Esophagus (tissue), 2 donors: ENCODE measurements around the gene RBM47. TPM values are rescaled to one million over a fixed set of nuclear protein-coding genes. Genes with fewer than 3 reads are reported as not detected.
"Not testable (repeated sequence)": the region's sequence is repeated elsewhere in the genome, so short reads cannot be mapped to it uniquely, and the experiment has no call there.

Source experiments
- H3K27ac ChIP-seq, 2 donors: one replicate each; pipeline ENCODE4 v1.5.1; 2013; ENCODE audit warnings: low read depth in 2 of 2, mild to moderate bottlenecking in 2 of 2, inconsistent platforms in 1 of 2, low read length in 1 of 2, moderate library complexity in 1 of 2
- H3K27me3 ChIP-seq, 2 donors: one replicate each; pipeline ENCODE4 v1.6.1; 2013; ENCODE audit warnings: low read length in 2 of 2, control low read depth in 1 of 2, mild to moderate bottlenecking in 1 of 2; ENCODE audit not compliant: insufficient read depth in 2 of 2, control insufficient read depth in 1 of 2
- H3K36me3 ChIP-seq, 2 donors: one replicate each; pipeline ENCODE4 v1.6.1; 2013; ENCODE audit warnings: low read length in 1 of 2; ENCODE audit not compliant: control insufficient read depth in 2 of 2, insufficient read depth in 2 of 2
- H3K4me1 ChIP-seq, 2 donors: one replicate each; pipeline ENCODE4 v1.6.1; 2013; ENCODE audit warnings: low read length in 1 of 2; ENCODE audit not compliant: control insufficient read depth in 2 of 2, insufficient read depth in 2 of 2
- H3K4me3 ChIP-seq, 2 donors: one replicate each; pipeline ENCODE4 v1.5.1; 2013; ENCODE audit warnings: low read length in 2 of 2, mild to moderate bottlenecking in 2 of 2, low read depth in 1 of 2, moderate library complexity in 1 of 2
- H3K9me3 ChIP-seq, 2 donors: one replicate each; pipeline ENCODE4 v1.6.1; 2013; ENCODE audit warnings: mild to moderate bottlenecking in 2 of 2, low read depth in 1 of 2, low read length in 1 of 2, moderate library complexity in 1 of 2; ENCODE audit not compliant: control insufficient read depth in 2 of 2, insufficient read depth in 1 of 2
- WGBS, 2 donors: extraction: QIAGEN DNeasy Blood & Tissue Kit; methylation state at CpG; one replicate each; pipeline ENCODE4 v1.1.7; 2013; 5-methylcytosine and 5-hydroxymethylcytosine counted together
- polyA plus RNA-seq, 2 donors: library from polyadenylated mRNA; stranded (reverse); fragments of 200-250 nt; gene quantifications; one replicate each; pipeline ENCODE4 v1.2.3, GENCODE V29; 2013
- donor health status: healthy with polysubstance abuse.
- donor health status: Bipolar disorder and iron deficiency.

Gene RBM47
- polyA plus RNA-seq, 2 donors = 31.3 to 39.4 TPM

DNA sequence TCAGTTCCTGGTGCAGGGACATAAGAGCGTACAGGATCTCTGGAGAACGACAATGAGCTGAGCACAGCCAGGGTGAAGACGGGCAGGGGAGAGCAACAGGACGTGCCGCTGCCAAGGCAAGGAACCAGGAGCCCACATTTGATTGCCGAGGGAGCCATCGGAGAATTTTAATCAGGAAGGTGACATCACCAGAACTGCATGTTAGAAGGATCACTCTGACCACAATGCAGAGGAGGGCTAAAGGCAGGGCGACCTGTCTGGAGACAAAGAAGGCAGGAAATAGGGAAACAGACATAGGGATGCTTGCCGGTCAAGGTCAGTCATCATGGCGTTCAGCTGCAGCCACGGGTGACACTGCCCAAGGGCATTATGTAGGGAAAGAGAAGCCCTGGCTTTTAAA, 81.4 kb downstream of the RBM47 start:
- H3K27ac ChIP-seq = no peak overlapping the region
- H3K9me3 ChIP-seq = no peaks in the 10 kb centered on the region
- WGBS, 2 donors = 87 to 90% methylated on average over 11 of the region's 11 CpGs
- no peaks in the 10 kb centered on the region for H3K27me3 ChIP-seq
- H3K36me3 ChIP-seq = peaks cover 0 to 6% of the 10 kb centered on the region in 2 donors
- H3K4me3 ChIP-seq = no peak overlapping the region
- H3K4me1 ChIP-seq = peaks cover 0 to 3% of the 10 kb centered on the region in 2 donors

DNA sequence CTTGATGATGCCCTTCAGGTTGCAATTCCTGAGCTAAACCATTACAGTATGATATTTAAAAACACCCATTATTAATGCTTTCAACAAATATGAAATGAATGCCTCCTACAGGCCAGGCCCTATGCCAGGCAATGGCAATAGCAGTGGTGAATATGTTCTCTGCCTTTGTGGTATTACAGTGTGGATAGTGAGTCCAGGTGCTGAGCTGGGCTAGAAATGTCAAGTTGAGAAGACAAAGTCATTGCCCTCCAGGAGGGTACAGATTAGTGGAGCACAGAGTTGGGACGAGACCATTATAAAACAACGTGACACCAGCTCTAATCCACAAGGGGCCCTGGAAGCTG, 81.9 kb downstream of the RBM47 start:
- 95 to 100% methylated on average over 2 of the region's 2 CpGs for WGBS, 2 donors
- Histone ChIP-seq H3K4me3 (no peak overlapping the region), H3K36me3 (peaks cover 0 to 8% of the 10 kb centered on the region in 2 donors), H3K9me3 (no peaks in the 10 kb centered on the region), H3K27ac (no peak overlapping the region), H3K27me3 (no peaks in the 10 kb centered on the region), H3K4me1 (peaks cover 0 to 3% of the 10 kb centered on the region in 2 donors)

DNA sequence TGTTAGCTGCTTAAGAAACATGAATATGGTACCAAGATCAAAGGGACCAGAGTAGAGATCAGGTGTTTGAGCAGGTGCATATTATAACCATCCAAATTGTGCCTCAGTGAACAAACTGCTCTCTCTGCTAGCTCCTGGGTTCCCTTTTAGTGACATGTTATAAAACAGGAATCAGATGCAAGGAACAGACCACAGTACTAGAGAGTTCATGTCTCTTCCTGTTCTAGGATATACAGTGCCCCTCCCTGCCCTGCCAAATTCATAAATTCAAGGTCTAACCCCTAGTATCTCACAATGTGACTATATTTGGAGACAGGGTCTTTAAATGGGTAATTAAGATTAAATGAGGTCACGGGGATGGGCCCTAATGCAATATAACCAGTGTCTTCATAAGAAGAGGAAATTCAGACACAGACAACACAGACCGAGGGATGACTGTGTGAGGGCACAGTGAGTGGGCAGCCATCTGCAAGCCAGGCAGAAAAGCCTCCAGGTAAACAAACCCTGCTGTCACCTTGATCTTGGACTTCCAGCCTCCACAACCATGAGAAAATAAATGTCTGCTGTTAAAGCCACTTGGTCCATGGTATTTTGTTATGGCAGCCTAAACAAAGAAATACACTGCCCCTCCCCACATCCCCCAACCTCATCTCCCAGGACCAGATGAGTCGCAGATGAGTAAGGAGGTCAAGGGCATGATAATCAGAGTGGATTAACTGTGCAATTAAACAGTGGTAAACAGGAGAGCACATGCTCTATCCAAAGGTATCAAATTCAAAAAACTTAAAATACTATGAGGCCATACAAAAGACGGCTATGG, 82.5 kb downstream of the RBM47 start:
- 70 to 84% methylated on average over 4 of the region's 4 CpGs for WGBS, 2 donors
- Histone ChIP-seq H3K4me3 (no peak overlapping the region), H3K4me1 (no peaks in the 10 kb centered on the region), H3K36me3 (peaks cover 0 to 8% of the 10 kb centered on the region in 2 donors), H3K9me3 (no peaks in the 10 kb centered on the region), H3K27me3 (no peaks in the 10 kb centered on the region), H3K27ac (no peak overlapping the region)

DNA sequence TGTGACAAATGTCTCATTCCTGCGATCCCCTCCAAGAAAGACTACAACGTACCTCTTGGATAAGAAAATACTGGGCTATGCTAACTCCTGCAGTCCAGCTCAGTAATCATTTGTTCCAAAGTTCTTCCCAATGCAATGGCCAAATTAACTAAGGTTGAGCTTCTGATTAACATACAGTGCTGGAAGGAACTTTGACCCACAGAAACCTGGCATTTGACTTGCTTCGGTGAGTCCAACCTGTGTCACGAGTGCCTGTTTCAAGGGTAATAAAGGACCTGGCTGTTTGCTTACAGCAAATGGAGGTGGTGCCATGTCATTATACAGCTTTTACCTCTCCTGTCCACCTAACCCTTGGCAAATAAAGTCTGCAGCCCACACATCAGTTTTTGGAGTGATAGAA, 83.2 kb downstream of the RBM47 start:
- Histone ChIP-seq H3K27me3 (no peaks in the 10 kb centered on the region), H3K27ac (no peak overlapping the region), H3K4me3 (no peak overlapping the region), H3K36me3 (peaks cover 0 to 8% of the 10 kb centered on the region in 2 donors), H3K9me3 (no peaks in the 10 kb centered on the region), H3K4me1 (no peaks in the 10 kb centered on the region)
- 68 to 91% methylated on average over 4 of the region's 4 CpGs for WGBS, 2 donors

DNA sequence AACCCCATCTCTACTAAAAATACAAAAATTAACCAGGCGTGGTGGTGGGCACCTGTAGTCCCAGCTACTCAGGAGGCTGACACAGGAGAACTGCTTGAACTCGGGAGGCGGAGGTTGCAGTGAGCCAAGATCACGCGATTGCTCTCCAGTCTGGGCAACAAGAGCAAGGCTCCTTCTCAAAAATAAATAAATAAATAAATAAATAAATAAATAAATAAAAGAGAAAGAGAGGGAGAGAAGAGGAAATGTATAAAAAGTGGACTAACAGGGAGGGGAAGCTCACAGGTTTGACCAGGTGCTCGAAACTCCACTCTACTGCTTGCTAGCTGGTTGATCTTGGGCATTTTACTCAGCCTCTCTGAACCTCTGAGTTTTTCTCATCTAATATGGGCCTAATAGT, 84.2 kb downstream of the RBM47 start:
- H3K27ac ChIP-seq, H3K27me3 ChIP-seq, H3K4me1 ChIP-seq, H3K9me3 ChIP-seq, H3K4me3 ChIP-seq, H3K36me3 ChIP-seq: not testable (repeated sequence)
- 96% methylated on average over 6 of the region's 6 CpGs for WGBS, 2 donors

DNA sequence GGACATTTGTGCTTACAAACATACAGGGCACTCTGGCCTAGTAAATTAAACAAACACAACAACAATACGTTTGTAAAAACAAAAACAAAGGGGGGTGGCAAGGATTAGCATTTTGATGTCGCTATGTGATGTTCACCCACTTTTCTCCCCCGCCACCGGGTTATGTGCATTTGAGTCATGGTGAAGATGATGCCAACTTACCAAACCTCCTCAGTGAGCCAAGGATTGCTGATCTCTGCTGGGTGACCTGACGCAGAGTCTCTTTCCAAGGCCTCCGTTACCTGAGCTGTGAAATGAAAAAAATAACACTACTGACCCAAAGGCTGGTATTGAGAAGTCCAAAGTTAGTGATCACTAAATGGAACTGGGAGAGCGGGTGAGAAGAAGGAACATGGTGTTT, 85.4 kb downstream of the RBM47 start:
- H3K27ac ChIP-seq = no peak overlapping the region
- 89 to 90% methylated on average over 7 of the region's 7 CpGs for WGBS, 2 donors
- H3K4me3 ChIP-seq = no peak overlapping the region
- H3K27me3 ChIP-seq = no peaks in the 10 kb centered on the region
- no peaks in the 10 kb centered on the region for H3K9me3 ChIP-seq
- H3K4me1 ChIP-seq = no peaks in the 10 kb centered on the region
- H3K36me3 ChIP-seq = peaks cover 0 to 8% of the 10 kb centered on the region in 2 donors

DNA sequence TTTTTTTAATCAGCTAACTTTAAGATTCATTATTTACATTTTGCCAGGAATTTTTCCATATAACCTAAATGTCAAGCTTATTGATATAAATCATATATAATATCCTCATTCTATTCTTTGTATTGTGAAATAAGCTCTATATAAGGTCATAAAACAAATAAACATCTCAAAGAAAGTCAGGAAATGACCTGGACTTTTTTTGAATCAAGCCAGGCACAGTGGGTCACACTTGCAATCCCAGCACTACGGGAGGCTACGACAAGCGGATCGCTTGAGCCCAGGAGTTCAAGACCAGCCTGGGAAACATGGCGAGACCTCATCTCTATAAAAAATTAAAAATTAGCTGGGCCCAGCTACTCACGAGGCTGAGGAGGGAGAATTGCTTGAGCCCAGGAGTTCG, 88.9 kb downstream of the RBM47 start:
- H3K27me3 ChIP-seq = no peaks in the 10 kb centered on the region
- no peak overlapping the region for H3K4me3 ChIP-seq
- no peak overlapping the region for H3K27ac ChIP-seq
- peaks cover 0 to 4% of the 10 kb centered on the region in 2 donors for H3K36me3 ChIP-seq
- 91 to 94% methylated on average over 7 of the region's 7 CpGs for WGBS, 2 donors
- H3K4me1 ChIP-seq = no peaks in the 10 kb centered on the region
- H3K9me3 ChIP-seq = no peaks in the 10 kb centered on the region

DNA sequence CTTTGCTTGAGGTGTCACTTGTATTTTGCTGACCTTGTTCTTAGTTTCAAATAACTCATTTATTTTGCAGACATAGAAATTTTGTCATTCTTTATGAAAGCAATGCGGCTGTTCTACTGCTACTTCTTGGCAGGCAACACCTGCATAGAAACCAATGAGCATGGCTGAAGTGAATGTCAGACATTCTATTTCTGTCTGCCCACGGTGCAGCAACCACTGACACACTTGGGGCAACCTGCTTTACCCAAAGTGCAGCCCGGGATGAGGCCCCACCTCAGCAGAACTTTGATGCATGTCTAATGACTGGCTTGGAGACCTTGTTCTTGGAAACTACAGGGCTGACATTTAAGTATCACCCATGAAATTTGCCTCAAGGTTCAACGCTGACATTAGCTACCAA, 93.6 kb downstream of the RBM47 start:
- Histone ChIP-seq H3K4me3 (no peak overlapping the region), H3K27me3 (no peaks in the 10 kb centered on the region), H3K4me1 (no peaks in the 10 kb centered on the region), H3K36me3 (peaks cover 0 to 4% of the 10 kb centered on the region in 2 donors), H3K27ac (no peak overlapping the region), H3K9me3 (no peaks in the 10 kb centered on the region)
- WGBS, 2 donors = 77 to 85% methylated on average over 4 of the region's 4 CpGs

DNA sequence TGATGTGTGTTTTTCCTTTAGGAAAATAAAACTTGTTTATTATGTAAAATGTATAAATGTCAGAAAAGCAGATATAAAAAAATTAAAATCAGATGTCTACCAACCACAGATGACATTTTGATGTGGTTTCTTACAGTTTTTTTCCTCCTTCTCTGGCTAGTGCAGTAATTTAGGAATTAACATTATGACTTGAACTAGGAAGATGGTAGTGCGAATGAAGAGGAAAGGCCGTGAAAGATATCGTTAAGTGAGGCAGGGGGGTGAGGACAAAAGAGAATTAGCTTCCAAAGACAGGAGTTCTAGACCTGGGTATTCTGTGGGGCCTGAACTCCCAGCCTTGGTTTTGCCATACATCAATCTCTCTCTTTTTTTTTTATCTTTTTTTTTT, 98.0 kb downstream of the RBM47 start:
- Histone ChIP-seq H3K4me1 (no peaks in the 10 kb centered on the region), H3K27ac (no peak overlapping the region), H3K4me3 (no peak overlapping the region), H3K27me3 (no peaks in the 10 kb centered on the region), H3K36me3 (peaks cover 0 to 4% of the 10 kb centered on the region in 2 donors), H3K9me3 (no peaks in the 10 kb centered on the region)
- 83 to 87% methylated on average over 3 of the region's 3 CpGs for WGBS, 2 donors

DNA sequence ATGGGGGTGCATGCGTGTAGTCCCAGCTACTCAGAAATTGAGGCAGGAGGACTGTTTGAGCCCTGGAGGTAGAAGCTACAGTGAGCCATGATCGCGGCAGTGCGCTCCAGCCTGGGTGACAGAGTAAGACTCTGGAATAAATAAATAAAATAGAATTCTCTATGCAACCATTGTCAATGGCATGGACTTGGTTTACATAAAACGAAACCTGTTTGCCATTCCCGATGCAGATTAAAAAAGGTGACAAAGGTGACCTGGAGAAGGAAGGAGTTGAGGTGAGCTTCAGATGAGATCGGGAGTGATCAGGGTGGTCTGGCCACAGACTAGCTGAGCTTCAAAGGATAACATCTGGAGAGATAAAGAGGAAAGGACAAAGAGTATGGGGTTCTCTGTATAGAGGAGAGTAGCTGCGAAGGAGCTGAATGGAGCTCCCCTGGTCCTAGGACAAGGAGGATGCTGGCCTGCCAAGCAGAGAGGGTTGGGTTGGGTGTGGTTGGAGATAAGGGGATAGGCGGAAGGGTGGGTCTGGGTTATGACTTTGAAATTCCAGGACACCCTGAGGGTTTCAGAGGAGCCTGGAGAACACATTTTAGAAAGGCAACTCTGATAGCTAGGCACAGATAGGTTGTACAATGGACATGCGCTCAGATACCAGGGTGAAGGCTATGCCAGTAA, 98.6 kb downstream of the RBM47 start:
- H3K27ac ChIP-seq = no peak overlapping the region
- H3K36me3 ChIP-seq = peaks cover 0 to 2% of the 10 kb centered on the region in 2 donors
- no peaks in the 10 kb centered on the region for H3K9me3 ChIP-seq
- no peak overlapping the region for H3K4me3 ChIP-seq
- no peaks in the 10 kb centered on the region for H3K4me1 ChIP-seq
- 87% methylated on average over 10 of the region's 10 CpGs for WGBS, 2 donors
- H3K27me3 ChIP-seq = no peaks in the 10 kb centered on the region
